NCI-H2196 treated with DMSO at 0.1 percent for 48 hours (cell line): ENCODE measurements around the gene OTUD4.
"Not testable (repeated sequence)": the region's sequence is repeated elsewhere in the genome, so short reads cannot be mapped to it uniquely, and the experiment has no call there.

ENCODE experiments used
- DNase-seq: peaks from one replicate; lab custom pipeline; 2025; ENCODE audit not compliant: unreplicated experiment; lab: John Stamatoyannopoulos, UW

The OTUD4 gene

GRCh38 chr4:145179281-145179860 lies 1.0 kb downstream of the OTUD4 start:
- DNase-seq, result no peak

GRCh38 chr4:145178740-145179280 lies 1.6 kb downstream of the OTUD4 start:
- DNase-seq, result no peak

GRCh38 chr4:145177906-145178538 lies 2.4 kb downstream of the OTUD4 start:
- DNase-seq, result no peak

- no peak for DNase-seq
Measured at GRCh38 chr4:145177511-145177905, 2.9 kb downstream of the OTUD4 start.

- no peak for DNase-seq
Measured at GRCh38 chr4:145176641-145177432, 3.6 kb downstream of the OTUD4 start.

DNA sequence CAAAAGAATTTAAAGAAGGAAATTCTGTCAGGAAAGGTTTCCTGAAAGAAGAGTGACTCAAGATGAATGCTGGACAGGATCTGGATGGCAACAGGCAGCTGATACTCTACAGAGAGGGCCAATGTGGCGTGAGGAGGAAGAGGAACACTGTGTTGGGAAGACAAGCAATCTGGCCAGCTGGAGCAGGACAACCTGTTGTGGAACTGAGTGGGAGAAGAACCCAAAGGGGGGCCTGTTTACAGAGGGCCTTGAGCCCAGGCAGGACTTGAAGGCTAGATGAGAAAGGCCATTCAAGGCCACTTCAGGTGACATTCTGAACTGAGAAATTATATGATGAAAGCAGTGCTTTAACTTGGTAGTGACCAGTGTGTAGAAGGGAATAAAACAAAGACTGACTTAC lies 8.5 kb downstream of the OTUD4 start:
- no peak for DNase-seq

- DNase-seq, result no peak
Measured at GRCh38 chr4:145170223-145170622, 10.2 kb downstream of the OTUD4 start.

GRCh38 chr4:145168581-145169187 lies 11.7 kb downstream of the OTUD4 start:
- DNase-seq, result no peak

DNA sequence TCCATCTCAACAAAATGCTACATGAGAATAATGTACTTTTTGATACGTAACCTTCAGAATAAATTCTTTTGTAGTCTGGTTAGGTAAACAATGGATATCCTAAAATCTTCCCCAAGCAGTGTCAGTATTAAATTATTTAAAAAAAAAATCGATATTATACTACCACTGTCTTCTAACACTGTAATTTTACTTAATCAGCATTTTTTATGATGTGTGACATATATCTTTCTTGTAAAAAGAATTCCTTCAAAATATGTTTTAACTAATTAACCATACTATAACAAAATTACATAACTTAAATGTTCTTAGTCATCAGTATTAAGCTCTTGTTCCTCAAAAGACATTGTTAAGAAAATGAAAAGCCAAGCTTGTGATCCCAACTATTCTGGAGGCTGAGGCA lies 12.5 kb downstream of the OTUD4 start:
- DNase-seq, result no peak

- no peak for DNase-seq
Measured at GRCh38 chr4:145161549-145161948, 18.8 kb downstream of the OTUD4 start.

GRCh38 chr4:145156986-145157385 lies 23.4 kb downstream of the OTUD4 start:
- DNase-seq, result no peak

GRCh38 chr4:145155268-145155870 lies 25.0 kb downstream of the OTUD4 start:
- DNase-seq, result no peak

GRCh38 chr4:145154573-145154972 lies 25.8 kb downstream of the OTUD4 start:
- no peak for DNase-seq

DNA sequence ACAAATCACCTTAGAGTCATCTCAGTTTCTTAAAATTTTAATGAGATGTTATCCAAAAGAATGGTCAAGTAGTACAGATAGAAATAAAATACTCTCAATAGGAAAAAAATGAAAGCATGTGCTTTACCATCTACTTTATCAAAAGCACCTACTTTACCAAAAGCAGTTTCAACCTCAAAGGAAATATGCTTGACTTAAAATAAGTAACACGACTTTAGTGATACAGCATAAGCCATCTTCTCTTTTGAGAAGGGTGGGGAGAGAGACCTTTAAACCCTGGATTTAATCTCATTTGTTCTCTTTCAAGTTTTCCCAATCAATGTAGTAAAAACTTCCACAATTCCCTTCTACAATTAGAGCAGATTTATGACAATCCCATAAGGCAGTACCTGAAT lies 26.5 kb downstream of the OTUD4 start:
- DNase-seq, result no peak

DNA sequence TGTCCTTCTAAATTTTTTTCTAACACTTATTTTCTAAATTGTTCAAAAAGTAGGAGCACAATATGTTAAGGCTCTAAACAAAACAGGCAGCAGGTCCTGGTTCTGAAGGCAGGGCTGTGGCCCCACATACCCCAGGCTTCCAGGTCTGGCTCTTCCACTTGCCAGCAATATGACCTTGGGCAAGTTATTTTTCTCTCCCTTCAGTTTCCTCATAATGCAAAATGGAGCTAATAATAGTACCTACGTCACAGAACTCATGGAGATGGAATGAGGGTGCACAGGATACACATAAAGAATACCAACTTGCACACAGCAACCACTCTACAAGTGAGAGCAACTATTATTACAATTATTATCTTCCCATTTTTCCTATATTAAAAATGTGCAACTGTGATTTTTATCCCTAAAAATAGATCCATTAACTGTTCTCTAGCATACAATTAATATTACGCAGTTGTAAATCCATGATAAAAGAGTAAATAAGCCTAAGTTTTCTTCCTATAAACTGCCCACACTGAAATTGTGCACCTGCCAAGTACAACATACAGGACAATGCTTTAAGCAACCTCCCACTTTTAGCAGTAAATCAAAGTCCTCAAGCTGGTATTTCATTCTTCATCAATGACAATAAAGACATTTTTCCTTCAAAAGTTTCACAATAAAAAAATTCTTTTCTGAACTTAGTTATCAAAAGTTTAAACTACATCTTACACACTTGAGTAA lies 27.0 kb downstream of the OTUD4 start:
- no peak for DNase-seq

DNA sequence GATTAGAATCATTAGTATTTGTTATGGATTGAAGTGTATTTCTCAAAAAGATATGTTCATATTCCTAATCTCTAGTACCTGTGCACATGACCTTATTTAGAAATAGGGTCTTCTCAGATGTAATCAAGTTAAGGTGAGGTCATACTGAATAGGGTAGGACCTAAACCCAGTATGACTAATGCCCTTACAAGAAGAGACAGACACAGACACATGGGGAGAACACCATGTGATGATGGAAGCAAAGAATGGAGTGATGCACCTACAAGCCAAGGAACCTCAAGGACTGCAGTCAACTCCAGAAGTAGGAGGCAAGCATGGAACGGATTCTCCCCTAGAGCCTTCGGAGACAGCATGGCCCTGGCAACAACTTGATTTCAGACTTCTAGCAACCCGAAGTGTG lies 31.4 kb downstream of the OTUD4 start:
- DNase-seq, result no peak

GRCh38 chr4:145136219-145136618 lies 44.2 kb downstream of the OTUD4 start:
- DNase-seq, result not testable (repeated sequence)

DNA sequence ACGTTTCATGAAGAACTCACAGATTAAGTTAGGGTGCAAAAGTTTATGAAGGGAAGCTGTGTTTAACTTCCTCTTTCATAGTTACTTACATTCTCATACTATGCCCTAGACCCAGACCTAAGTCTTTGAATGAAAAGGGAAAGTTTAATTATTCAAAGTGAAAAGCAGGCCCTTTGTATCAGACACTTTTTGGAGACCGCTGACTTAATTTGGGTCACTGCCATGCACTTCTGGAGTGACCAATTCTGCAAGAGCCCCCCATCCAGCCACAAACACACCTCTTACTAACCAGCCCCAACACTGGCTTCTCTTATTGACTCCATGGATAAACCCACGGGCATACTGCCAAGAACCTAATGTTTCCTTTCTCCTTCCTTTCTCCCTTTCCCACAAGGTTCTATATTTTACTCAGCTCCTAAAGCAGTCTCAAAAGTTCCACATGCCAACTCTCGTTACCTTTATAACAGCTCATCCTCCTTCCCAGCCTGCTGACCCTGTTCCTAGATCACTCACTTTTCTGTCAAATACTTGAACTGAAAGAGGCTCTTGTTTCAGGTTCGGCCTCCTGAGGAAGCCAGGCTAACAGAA lies 47.8 kb downstream of the OTUD4 start:
- no peak for DNase-seq

- DNase-seq, result no peak
Measured at GRCh38 chr4:145131848-145132247, 48.5 kb downstream of the OTUD4 start.

- DNase-seq, result no peak
Measured at GRCh38 chr4:145130788-145131399, 49.5 kb downstream of the OTUD4 start.
